ENCODE measurements around the gene MINDY4.
A peak's percentile ranks its signal among the peaks of the same experiment; 100 is the strongest.

Gene MINDY4

GRCh38 chr7:30789334-30789711 lies 18.1 kb downstream of the MINDY4 start:
- H3K27me3 ChIP-seq (ENCODE audit: insufficient read depth, low read length) = no peaks in the 10 kb centered on the region
- H2BK5ac ChIP-seq (ENCODE audit: low read depth, low read length, poor library complexity) = no peak overlapping the region
- H3K79me2 ChIP-seq (ENCODE audit: control insufficient read depth, insufficient read depth, low read length, poor library complexity) = no peaks in the 10 kb centered on the region
- no peak overlapping the region for H3K4me2 ChIP-seq (ENCODE audit: low read length)
- no peak overlapping the region for H3K9ac ChIP-seq (ENCODE audit: low read length)
- H3K18ac ChIP-seq (ENCODE audit: low read length) = no peak overlapping the region
- H2BK12ac ChIP-seq (ENCODE audit: low read length) = no peak overlapping the region
- H4K91ac ChIP-seq (ENCODE audit: low read depth, low read length) = no peak overlapping the region
- no peak overlapping the region for H2BK120ac ChIP-seq (ENCODE audit: insufficient read depth, low read length, poor library complexity)
- H3K79me1 ChIP-seq (ENCODE audit: low read length) = peaks cover 3% of the 10 kb centered on the region
- no peak overlapping the region for H3K23ac ChIP-seq (ENCODE audit: low read length)
- no peaks in the 10 kb centered on the region for H3K9me3 ChIP-seq (ENCODE audit: insufficient read depth, low read depth, low read length)
- H3K4me1 ChIP-seq (ENCODE audit: control insufficient read depth in 1 of 2, insufficient read depth in 2 of 2, low read length in 2 of 2) = peaks cover 0 to 2% of the 10 kb centered on the region in 2 experiments
- H4K8ac ChIP-seq (ENCODE audit: low read depth, low read length) = no peak overlapping the region
- no peak overlapping the region for H4K12ac ChIP-seq (ENCODE audit: low read depth, low read length)
- H2AK5ac ChIP-seq (ENCODE audit: low read length) = no peak overlapping the region
- H3K14ac ChIP-seq (ENCODE audit: low read length) = no peak overlapping the region
- no peak overlapping the region for H3K4ac ChIP-seq (ENCODE audit: low read depth, low read length)
- H3K36me3 ChIP-seq (ENCODE audit: control insufficient read depth in 1 of 2, insufficient read depth in 2 of 2, low read length in 2 of 2) = peaks cover 15 to 16% of the 10 kb centered on the region in 2 experiments
- no peak overlapping the region for H3K27ac ChIP-seq (ENCODE audit: low read depth, low read length)
- H3K4me3 ChIP-seq (ENCODE audit: low read depth, low read length) = no peak overlapping the region
- no peak overlapping the region for H2AFZ ChIP-seq (ENCODE audit: insufficient read depth, low read length, poor library complexity)
- DNase-seq = no peak
- WGBS (ENCODE audit: extremely low coverage, insufficient coverage, insufficient read length) = no CpG with 5 or more reads among the region's 3 CpGs

DNA sequence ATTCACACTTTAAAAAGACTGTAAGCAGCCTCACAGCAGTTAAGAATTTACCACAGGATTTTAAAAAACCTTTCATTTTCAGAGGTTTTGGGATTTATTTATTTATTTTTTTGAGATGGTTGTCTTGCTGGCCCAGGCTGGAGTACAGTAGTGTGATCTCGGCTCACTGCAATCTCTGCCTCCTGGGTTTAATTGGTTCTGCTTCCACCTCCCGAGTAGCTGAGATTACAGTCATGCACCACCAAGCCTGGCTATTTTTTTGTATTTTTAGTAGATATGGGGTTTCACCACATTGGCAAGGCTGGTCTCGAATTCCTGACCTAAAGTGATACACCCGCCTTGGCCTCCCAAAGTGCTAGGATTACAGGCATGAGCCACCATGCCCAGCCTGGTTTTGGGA lies 19.1 kb downstream of the MINDY4 start:
- H3K4me2 ChIP-seq (ENCODE audit: low read length) = no peak overlapping the region
- H3K4ac ChIP-seq (ENCODE audit: low read depth, low read length) = no peak overlapping the region
- H4K91ac ChIP-seq (ENCODE audit: low read depth, low read length) = no peak overlapping the region
- no peak overlapping the region for H3K9ac ChIP-seq (ENCODE audit: low read length)
- peaks cover 11 to 12% of the 10 kb centered on the region in 2 experiments for H3K36me3 ChIP-seq (ENCODE audit: control insufficient read depth in 1 of 2, insufficient read depth in 2 of 2, low read length in 2 of 2)
- H3K23ac ChIP-seq (ENCODE audit: low read length) = no peak overlapping the region
- no peaks in the 10 kb centered on the region for H3K79me2 ChIP-seq (ENCODE audit: control insufficient read depth, insufficient read depth, low read length, poor library complexity)
- H3K4me1 ChIP-seq (ENCODE audit: control insufficient read depth in 1 of 2, insufficient read depth in 2 of 2, low read length in 2 of 2) = peaks cover 9 to 12% of the 10 kb centered on the region in 2 experiments
- no peak overlapping the region for H2AFZ ChIP-seq (ENCODE audit: insufficient read depth, low read length, poor library complexity)
- no peak for DNase-seq
- H2BK12ac ChIP-seq (ENCODE audit: low read length) = no peak overlapping the region
- no peak overlapping the region for H2AK5ac ChIP-seq (ENCODE audit: low read length)
- no peak overlapping the region for H2BK5ac ChIP-seq (ENCODE audit: low read depth, low read length, poor library complexity)
- no peak overlapping the region for H2BK120ac ChIP-seq (ENCODE audit: insufficient read depth, low read length, poor library complexity)
- H3K27ac ChIP-seq (ENCODE audit: low read depth, low read length) = no peak overlapping the region
- no peak overlapping the region for H3K18ac ChIP-seq (ENCODE audit: low read length)
- no peak overlapping the region for H3K4me3 ChIP-seq (ENCODE audit: low read depth, low read length)
- no peaks in the 10 kb centered on the region for H3K27me3 ChIP-seq (ENCODE audit: insufficient read depth, low read length)
- H3K9me3 ChIP-seq (ENCODE audit: insufficient read depth, low read depth, low read length) = no peaks in the 10 kb centered on the region
- no peak overlapping the region for H4K12ac ChIP-seq (ENCODE audit: low read depth, low read length)
- no peak overlapping the region for H4K8ac ChIP-seq (ENCODE audit: low read depth, low read length)
- no CpG with 5 or more reads among the region's 4 CpGs for WGBS (ENCODE audit: extremely low coverage, insufficient coverage, insufficient read length)
- peaks cover 12% of the 10 kb centered on the region for H3K79me1 ChIP-seq (ENCODE audit: low read length)
- H3K14ac ChIP-seq (ENCODE audit: low read length) = no peak overlapping the region

GRCh38 chr7:30791114-30791513 lies 19.9 kb downstream of the MINDY4 start:
- no peak overlapping the region for H3K18ac ChIP-seq (ENCODE audit: low read length)
- H3K79me1 ChIP-seq (ENCODE audit: low read length) = peaks cover 16% of the 10 kb centered on the region
- H3K4me3 ChIP-seq (ENCODE audit: low read depth, low read length) = no peak overlapping the region
- no peaks in the 10 kb centered on the region for H3K79me2 ChIP-seq (ENCODE audit: control insufficient read depth, insufficient read depth, low read length, poor library complexity)
- peaks cover 6 to 8% of the 10 kb centered on the region in 2 experiments for H3K36me3 ChIP-seq (ENCODE audit: control insufficient read depth in 1 of 2, insufficient read depth in 2 of 2, low read length in 2 of 2)
- H3K4me1 ChIP-seq (ENCODE audit: control insufficient read depth in 1 of 2, insufficient read depth in 2 of 2, low read length in 2 of 2) = peaks cover 14 to 17% of the 10 kb centered on the region in 2 experiments
- H2BK5ac ChIP-seq (ENCODE audit: low read depth, low read length, poor library complexity) = no peak overlapping the region
- H4K12ac ChIP-seq (ENCODE audit: low read depth, low read length) = no peak overlapping the region
- H3K4me2 ChIP-seq (ENCODE audit: low read length) = no peak overlapping the region
- no peaks in the 10 kb centered on the region for H3K9me3 ChIP-seq (ENCODE audit: insufficient read depth, low read depth, low read length)
- no peak overlapping the region for H2AK5ac ChIP-seq (ENCODE audit: low read length)
- H2BK120ac ChIP-seq (ENCODE audit: insufficient read depth, low read length, poor library complexity) = no peak overlapping the region
- no peak for DNase-seq
- no peak overlapping the region for H3K14ac ChIP-seq (ENCODE audit: low read length)
- no peaks in the 10 kb centered on the region for H3K27me3 ChIP-seq (ENCODE audit: insufficient read depth, low read length)
- H3K27ac ChIP-seq (ENCODE audit: low read depth, low read length) = no peak overlapping the region
- H4K91ac ChIP-seq (ENCODE audit: low read depth, low read length) = no peak overlapping the region
- no peak overlapping the region for H3K4ac ChIP-seq (ENCODE audit: low read depth, low read length)
- H4K8ac ChIP-seq (ENCODE audit: low read depth, low read length) = no peak overlapping the region
- H2BK12ac ChIP-seq (ENCODE audit: low read length) = no peak overlapping the region
- H3K9ac ChIP-seq (ENCODE audit: low read length) = no peak overlapping the region
- H2AFZ ChIP-seq (ENCODE audit: insufficient read depth, low read length, poor library complexity) = no peak overlapping the region
- H3K23ac ChIP-seq (ENCODE audit: low read length) = no peak overlapping the region
- WGBS (ENCODE audit: extremely low coverage, insufficient coverage, insufficient read length) = no CpG with 5 or more reads among the region's 10 CpGs

GRCh38 chr7:30795161-30795948 lies 24.1 kb downstream of the MINDY4 start:
- DNase-seq = peak; percentile 33 to 56

More at GRCh38 chr7:30795161-30795948, 24.1 kb downstream of the MINDY4 start:
- H3K9me3 ChIP-seq (ENCODE audit: insufficient read depth, low read depth, low read length) = no peaks in the 10 kb centered on the region
- peak overlapping the region; percentile 30 for H3K4me2 ChIP-seq (ENCODE audit: low read length)
- H4K8ac ChIP-seq (ENCODE audit: low read depth, low read length) = peak overlapping the region; percentile 20
- H3K36me3 ChIP-seq (ENCODE audit: control insufficient read depth in 1 of 2, insufficient read depth in 2 of 2, low read length in 2 of 2) = peaks cover 2 to 8% of the 10 kb centered on the region in 2 experiments
- peak overlapping the region; percentile 93 for H2BK5ac ChIP-seq (ENCODE audit: low read depth, low read length, poor library complexity)
- H3K9ac ChIP-seq (ENCODE audit: low read length) = no peak overlapping the region
- no peak overlapping the region for H4K12ac ChIP-seq (ENCODE audit: low read depth, low read length)
- no peak overlapping the region for H3K4me3 ChIP-seq (ENCODE audit: low read depth, low read length)
- H3K4ac ChIP-seq (ENCODE audit: low read depth, low read length) = peak overlapping the region; percentile 11
- peaks cover 1% of the 10 kb centered on the region for H3K79me2 ChIP-seq (ENCODE audit: control insufficient read depth, insufficient read depth, low read length, poor library complexity)
- peak overlapping the region; percentile 96 for H4K91ac ChIP-seq (ENCODE audit: low read depth, low read length)
- H3K4me1 ChIP-seq (ENCODE audit: control insufficient read depth in 1 of 2, insufficient read depth in 2 of 2, low read length in 2 of 2) = peaks cover 38 to 46% of the 10 kb centered on the region in 2 experiments
- peaks cover 29% of the 10 kb centered on the region for H3K79me1 ChIP-seq (ENCODE audit: low read length)
- H3K14ac ChIP-seq (ENCODE audit: low read length) = peak overlapping the region; percentile 36
- no CpG with 5 or more reads among the region's 2 CpGs for WGBS (ENCODE audit: extremely low coverage, insufficient coverage, insufficient read length)
- no peak overlapping the region for H3K23ac ChIP-seq (ENCODE audit: low read length)
- no peak overlapping the region for H2AFZ ChIP-seq (ENCODE audit: insufficient read depth, low read length, poor library complexity)
- peak overlapping the region; percentile 62 for H2BK120ac ChIP-seq (ENCODE audit: insufficient read depth, low read length, poor library complexity)
- H3K18ac ChIP-seq (ENCODE audit: low read length) = peak overlapping the region; percentile 37
- H3K27ac ChIP-seq (ENCODE audit: low read depth, low read length) = peak overlapping the region; percentile 82
- H2BK12ac ChIP-seq (ENCODE audit: low read length) = peak overlapping the region; percentile 82
- peak overlapping the region; percentile 34 for H2AK5ac ChIP-seq (ENCODE audit: low read length)
- H3K27me3 ChIP-seq (ENCODE audit: insufficient read depth, low read length) = no peaks in the 10 kb centered on the region
